DOHH2 (cell line): ENCODE data around the gene ARID4B.

Experiments used
- H3F3A ChIP-seq: fragments of 200-600 bp; sonication (generic), shearing (Covaris generic); 2 replicates; pipeline ENCODE4 v1.6.0; 2016; ENCODE audit warnings: antibody characterized with exemption, mild to moderate bottlenecking; ENCODE audit not compliant: control insufficient read depth, insufficient read depth
- H3K27ac ChIP-seq: fragments of 200-600 bp; sonication (generic); 2 replicates; pipeline ENCODE4 v1.5.1; 2014; ENCODE audit warnings: low read depth, mild to moderate bottlenecking, low read length, moderate library complexity
- H3K27me3 ChIP-seq: fragments of 200-600 bp; sonication (generic); 2 replicates; pipeline ENCODE4 v1.6.1; 2014; ENCODE audit warnings: mild to moderate bottlenecking, low read length, mixed read lengths; ENCODE audit not compliant: control insufficient read depth
- H3K36me3 ChIP-seq: fragments of 200-600 bp; sonication (generic); 2 replicates; pipeline ENCODE4 v1.6.1; 2014; ENCODE audit warnings: mild to moderate bottlenecking, low read length, moderate library complexity, mixed read lengths; ENCODE audit not compliant: control insufficient read depth
- H3K4me1 ChIP-seq: fragments of 200-600 bp; sonication (generic); 2 replicates; pipeline ENCODE4 v1.6.1; 2014; ENCODE audit warnings: mild to moderate bottlenecking, low read length, mixed read lengths; ENCODE audit not compliant: control insufficient read depth
- H3K4me2 ChIP-seq: fragments of 200-600 bp; sonication (generic); 2 replicates; pipeline ENCODE4 v1.6.0; 2014; ENCODE audit warnings: mild to moderate bottlenecking, low read length, moderate library complexity
- H3K4me3 ChIP-seq: fragments of 200-600 bp; sonication (generic); 2 replicates; pipeline ENCODE4 v1.5.1; 2014; ENCODE audit warnings: mild to moderate bottlenecking, low read length, mixed read lengths
- H3K79me2 ChIP-seq: fragments of 200-600 bp; sonication (generic); 2 replicates; pipeline ENCODE4 v1.6.1; 2014; ENCODE audit warnings: mild to moderate bottlenecking, low read length, mixed read lengths; ENCODE audit not compliant: control insufficient read depth
- H3K9me2 ChIP-seq: fragments of 200-600 bp; sonication (generic); replicated peaks from 2 replicates; pipeline ENCODE4 v1.6.1; 2014; ENCODE audit warnings: mild to moderate bottlenecking, low read length, mixed read lengths; ENCODE audit not compliant: control insufficient read depth
- H3K9me3 ChIP-seq: fragments of 200-600 bp; sonication (generic); 2 replicates; pipeline ENCODE4 v1.6.1; 2014; ENCODE audit warnings: antibody characterized with exemption, low read length, mixed read lengths; ENCODE audit not compliant: control insufficient read depth, insufficient read depth
- H4K20me1 ChIP-seq: fragments of 200-600 bp; sonication (generic); 2 replicates; pipeline ENCODE4 v1.6.0; 2014; ENCODE audit warnings: low read depth, mild to moderate bottlenecking, antibody characterized with exemption, low read length, moderate library complexity; ENCODE audit not compliant: control insufficient read depth, insufficient read depth
- EZH2phosphoT487 ChIP-seq: fragments of 200-600 bp; sonication (generic); IDR thresholded peaks from 2 replicates; pipeline ENCODE4 v1.6.1; 2017; ENCODE audit warnings: borderline replicate concordance, mild to moderate bottlenecking, antibody characterized with exemption, low read length, moderate library complexity, mixed read lengths
- TF ChIP-seq, protein P1 (sequence below): fragments of 200-600 bp; sonication (generic); IDR thresholded peaks from one replicate; pipeline ENCODE4 v1.5.1; 2014; ENCODE audit warnings: antibody characterized with exemption, mild to moderate bottlenecking, low read depth, low read length; ENCODE audit not compliant: poor library complexity, severe bottlenecking

ARID4B gene

DNA sequence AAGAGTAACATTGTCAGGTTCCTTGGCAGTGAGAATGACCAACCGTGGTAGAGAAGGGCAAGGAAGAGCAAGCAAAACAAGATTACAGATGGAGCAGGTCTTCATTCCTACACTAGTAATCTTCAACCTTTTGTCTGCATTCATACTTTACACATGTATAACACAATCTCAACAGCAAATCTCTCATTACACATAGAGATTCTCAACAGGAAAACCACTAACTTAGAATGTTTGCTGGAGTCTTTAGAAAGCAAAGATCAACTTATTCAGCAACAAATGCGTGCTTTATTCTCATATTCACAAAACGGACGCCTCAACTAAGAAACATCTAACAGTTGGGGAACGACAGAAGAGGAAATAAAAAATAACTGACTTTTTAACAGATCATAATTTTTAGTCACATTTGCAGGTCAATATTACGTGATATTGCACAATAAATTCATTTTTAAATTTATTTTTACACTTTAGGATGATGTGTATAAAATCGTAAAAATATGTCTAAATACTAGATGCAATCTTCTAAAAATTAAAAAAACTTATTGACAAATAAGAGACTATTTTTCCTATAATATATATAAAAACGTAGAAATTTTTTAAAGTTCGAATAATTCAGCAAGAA, 82.9 kb downstream of the ARID4B start:
- Histone ChIP-seq H4K20me1 (no peaks in the 10 kb centered on the region), H3K79me2 (no peaks in the 10 kb centered on the region)

DNA sequence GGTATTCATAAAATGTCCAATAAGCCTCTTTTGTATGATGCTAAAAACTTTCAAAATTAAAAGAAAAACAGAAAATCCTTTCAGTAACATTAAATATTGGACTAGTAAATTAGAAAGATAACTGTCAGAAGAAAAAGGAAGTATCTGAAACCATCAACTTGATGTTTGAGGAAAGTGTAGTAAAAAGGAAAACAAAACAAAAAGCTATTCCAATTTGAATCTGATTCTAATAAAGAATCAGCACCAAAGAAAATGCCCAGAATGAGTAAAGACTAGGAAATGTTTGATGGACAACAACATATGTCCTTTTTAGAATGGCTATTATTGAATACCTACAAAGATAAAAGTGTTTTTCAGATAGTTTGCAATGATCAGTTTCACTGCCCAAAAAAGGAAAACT, 87.0 kb downstream of the ARID4B start:
- Histone ChIP-seq H3F3A (0 out of 2 replicates have a peak, but pooled peaks cover 2% of the 10 kb centered on the region), H3K36me3 (peaks cover 41% of the 10 kb centered on the region), H3K4me3 (no peak overlapping the region), H3K79me2 (no peaks in the 10 kb centered on the region), H3K9me2 (no peaks in the 10 kb centered on the region), H3K9me3 (no peaks in the 10 kb centered on the region), H3K27ac (no peak overlapping the region), H4K20me1 (no peaks in the 10 kb centered on the region), H3K4me2 (no peak overlapping the region), H3K27me3 (no peaks in the 10 kb centered on the region), H3K4me1 (no peaks in the 10 kb centered on the region)
- TF ChIP-seq EZH2phosphoT487, result no peak
- TF ChIP-seq, protein P1, sequence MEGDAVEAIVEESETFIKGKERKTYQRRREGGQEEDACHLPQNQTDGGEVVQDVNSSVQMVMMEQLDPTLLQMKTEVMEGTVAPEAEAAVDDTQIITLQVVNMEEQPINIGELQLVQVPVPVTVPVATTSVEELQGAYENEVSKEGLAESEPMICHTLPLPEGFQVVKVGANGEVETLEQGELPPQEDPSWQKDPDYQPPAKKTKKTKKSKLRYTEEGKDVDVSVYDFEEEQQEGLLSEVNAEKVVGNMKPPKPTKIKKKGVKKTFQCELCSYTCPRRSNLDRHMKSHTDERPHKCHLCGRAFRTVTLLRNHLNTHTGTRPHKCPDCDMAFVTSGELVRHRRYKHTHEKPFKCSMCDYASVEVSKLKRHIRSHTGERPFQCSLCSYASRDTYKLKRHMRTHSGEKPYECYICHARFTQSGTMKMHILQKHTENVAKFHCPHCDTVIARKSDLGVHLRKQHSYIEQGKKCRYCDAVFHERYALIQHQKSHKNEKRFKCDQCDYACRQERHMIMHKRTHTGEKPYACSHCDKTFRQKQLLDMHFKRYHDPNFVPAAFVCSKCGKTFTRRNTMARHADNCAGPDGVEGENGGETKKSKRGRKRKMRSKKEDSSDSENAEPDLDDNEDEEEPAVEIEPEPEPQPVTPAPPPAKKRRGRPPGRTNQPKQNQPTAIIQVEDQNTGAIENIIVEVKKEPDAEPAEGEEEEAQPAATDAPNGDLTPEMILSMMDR, result no peak

More for the DNA sequence above, 82.9 kb downstream of the ARID4B start:
- Histone ChIP-seq H3K4me2 (no peak overlapping the region), H3K9me2 (no peaks in the 10 kb centered on the region), H3K36me3 (peaks cover 34% of the 10 kb centered on the region), H3K9me3 (no peaks in the 10 kb centered on the region), H3K4me3 (no peak overlapping the region), H3K4me1 (no peaks in the 10 kb centered on the region), H3K27me3 (no peaks in the 10 kb centered on the region), H3F3A (0 out of 2 replicates have a peak, but pooled peaks cover 2% of the 10 kb centered on the region), H3K27ac (no peak overlapping the region)
- TF ChIP-seq, protein P1, result no peak
- no peak for TF ChIP-seq EZH2phosphoT487

DNA sequence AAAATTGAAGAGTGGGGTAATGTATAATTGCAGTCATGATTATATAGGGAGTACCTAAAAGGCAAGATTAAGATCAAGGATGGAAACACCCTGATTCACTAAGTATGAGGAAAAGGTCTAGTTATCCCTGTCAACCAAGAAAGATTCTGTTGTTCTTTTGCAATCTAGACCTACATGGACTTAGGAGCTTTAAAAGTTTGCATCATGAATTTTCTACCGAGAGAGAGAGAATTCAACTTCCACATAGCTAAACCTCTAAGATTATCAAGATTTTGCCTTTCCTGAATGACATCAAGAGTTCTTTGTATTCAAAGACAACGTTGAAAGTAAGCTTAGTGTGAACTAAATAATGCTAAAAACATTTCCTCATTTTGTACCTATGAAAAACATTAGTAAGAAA, 88.1 kb downstream of the ARID4B start:
- Histone ChIP-seq H3F3A (0 out of 2 replicates have a peak, but pooled peaks cover 2% of the 10 kb centered on the region), H3K4me3 (no peak overlapping the region), H3K9me2 (no peaks in the 10 kb centered on the region), H3K27ac (no peak overlapping the region), H3K4me2 (no peak overlapping the region), H4K20me1 (no peaks in the 10 kb centered on the region), H3K4me1 (no peaks in the 10 kb centered on the region), H3K36me3 (peaks cover 44% of the 10 kb centered on the region), H3K9me3 (no peaks in the 10 kb centered on the region), H3K79me2 (no peaks in the 10 kb centered on the region), H3K27me3 (no peaks in the 10 kb centered on the region)
- TF ChIP-seq EZH2phosphoT487, result no peak
- TF ChIP-seq, protein P1, result no peak
